ENCODE results near the gene SLC2A1.

GRCh38 chr1:43005460-43006361 lies 47.0 kb upstream of the SLC2A1 start:
- no peak for TF ChIP-seq CTCF (IDR thresholded peaks at IDR 0.05; ENCODE audit: insufficient read depth, low read length)
- no peak for TF ChIP-seq REST (IDR thresholded peaks at IDR 0.05; ENCODE audit: insufficient replicate concordance, low read depth)

Measured in HL-60 (cell line).